GM12878 (cell line): Measurements from ENCODE around the gene UVSSA. TPM values are rescaled to one million over a fixed set of nuclear protein-coding genes. Genes with fewer than 3 reads are reported as not detected.

Experiments
- ATAC-seq: fragments of 200-7000 bp; cut with Tn5 transposase; 3 replicates; pipeline ENCODE4 v1.9.1; 2020; ENCODE audit warnings: mild to moderate bottlenecking, moderate library complexity
- BruUV-seq: library from RNA; stranded (reverse); fragments of 400-500 nt; replicated peaks from 2 replicates; lab custom pipeline; 2021; lab: Mats Ljungman, UMichigan
- CTCF ChIA-PET: fragments of 300-600 bp; sonication (Branson Sonifier 250); formaldehyde crosslinking; extraction: SDS; loops from one replicate; lab custom pipeline; 2021; ENCODE audit warnings: inconsistent platforms; lab: Yijun Ruan, JAX
- POLR2A ChIA-PET: fragments of 350-600 bp; formaldehyde crosslinking; extraction: SDS; loops from one replicate; lab custom pipeline; 2021; ENCODE audit warnings: inconsistent platforms; lab: Charles Lee
- RAD21 ChIA-PET: fragments of 300-600 bp; sonication (Branson Sonifier 250); formaldehyde crosslinking; loops from one replicate; lab custom pipeline; 2023; ENCODE audit warnings: antibody characterized with exemption; ENCODE audit not compliant: unreplicated experiment; lab: Charles Lee
- SMC1A ChIA-PET: fragments of 300-600 bp; sonication (Branson Sonifier 250); formaldehyde crosslinking; loops from one replicate; lab custom pipeline; 2023; ENCODE audit not compliant: unreplicated experiment, uncharacterized antibody; lab: Charles Lee
- DNase-seq: peaks from one replicate; pipeline ENCODE4 v3.0.0-alpha.2; 2011; ENCODE audit warnings: low read depth, low spot score
- FAIRE-seq: peaks from 3 replicates; lab custom pipeline; 2011; peaks lifted over from hg19 to GRCh38; lab: Jason Lieb, UNC
- H2AFZ ChIP-seq: 2 replicates; pipeline ENCODE4 v1.6.0; 2011; ENCODE audit warnings: low read depth, low read length, control low read depth; ENCODE audit not compliant: control insufficient read depth
- H3K27ac ChIP-seq: 2 replicates; pipeline ENCODE4 v1.5.1; 2011; ENCODE audit warnings: control low read depth; ENCODE audit not compliant: control insufficient read depth, insufficient read depth
- H3K27me3 ChIP-seq, 2 experiments: replicated peaks in 1 of 2; 2 replicates each; pipeline versions ENCODE4 v1.6.0 to v1.6.1; 2011; ENCODE audit warnings: low read length in 1 of 2; ENCODE audit not compliant: control insufficient read depth in 2 of 2, insufficient read depth in 2 of 2
- H3K36me3 ChIP-seq, 2 experiments: 2 replicates each; pipeline ENCODE4 v1.5.1; 2011; ENCODE audit warnings: low read length in 1 of 2; ENCODE audit not compliant: control insufficient read depth in 2 of 2, insufficient read depth in 2 of 2
- H3K4me1 ChIP-seq: 2 replicates; pipeline ENCODE4 v1.6.1; 2011; ENCODE audit warnings: mild to moderate bottlenecking, low read length, moderate library complexity, mixed read lengths; ENCODE audit not compliant: control insufficient read depth, insufficient read depth
- H3K4me2 ChIP-seq: 2 replicates; pipeline ENCODE4 v1.6.0; 2011; ENCODE audit warnings: control low read depth; ENCODE audit not compliant: control insufficient read depth, insufficient read depth
- H3K4me3 ChIP-seq: fragments of 200-600 bp; sonication (generic); 2 replicates; pipeline ENCODE4 v1.5.1; 2016
- H3K79me2 ChIP-seq: 2 replicates; pipeline ENCODE4 v1.6.0; 2011; ENCODE audit warnings: low read length; ENCODE audit not compliant: control insufficient read depth, insufficient read depth
- H3K9ac ChIP-seq: 2 replicates; pipeline ENCODE4 v1.8.0; 2011; ENCODE audit warnings: low read length, control low read depth, mixed read lengths; ENCODE audit not compliant: control insufficient read depth, insufficient read depth
- H3K9me3 ChIP-seq: replicated peaks from 3 replicates; pipeline ENCODE4 v1.5.1; 2011; ENCODE audit warnings: mild to moderate bottlenecking, low read length; ENCODE audit not compliant: control insufficient read depth, insufficient read depth
- H4K20me1 ChIP-seq: 2 replicates; pipeline ENCODE4 v1.6.0; 2011; ENCODE audit not compliant: control insufficient read depth, insufficient read depth
- BRCA1 ChIP-seq: IDR thresholded peaks from 2 replicates; pipeline ENCODE4 v1.6.1; 2011; ENCODE audit warnings: low read depth, low read length, improper control_type of control experiment
- CHD2 ChIP-seq: IDR thresholded peaks from 2 replicates; pipeline ENCODE4 v1.6.1; 2011; ENCODE audit warnings: low read depth, low read length, improper control_type of control experiment, borderline replicate concordance
- CTCF ChIP-seq, 3 experiments: IDR thresholded peaks in 2 of 3; conservative IDR thresholded peaks in 1 of 3; 2 replicates each; pipeline ENCODE4 v1.5.1; 2011; ENCODE audit warnings: low read depth in 3 of 3, low read length in 3 of 3, mild to moderate bottlenecking in 3 of 3, control low read depth in 2 of 3, moderate library complexity in 2 of 3, inconsistent platforms in 1 of 3, mixed read lengths in 1 of 3; ENCODE audit not compliant: control insufficient read depth in 2 of 3, insufficient read depth in 1 of 3; ENCODE audit errors: extremely low read depth in 1 of 3
- DPF2 ChIP-seq: fragments of 450-650 bp; IDR thresholded peaks from 2 replicates; pipeline ENCODE4 v1.6.1; 2017; ENCODE audit warnings: mild to moderate bottlenecking
- E2F4 ChIP-seq: IDR thresholded peaks from 2 replicates; pipeline ENCODE4 v1.6.1; 2012; ENCODE audit warnings: low read depth, low read length, improper control_type of control experiment
- IRF5 ChIP-seq: fragments of 450-650 bp; IDR thresholded peaks from 2 replicates; pipeline ENCODE4 v1.6.1; 2017; ENCODE audit warnings: borderline replicate concordance
- NKRF ChIP-seq: fragments of 450-650 bp; conservative IDR thresholded peaks from 2 replicates; pipeline ENCODE4 v1.6.1; 2017; ENCODE audit warnings: mild to moderate bottlenecking, moderate library complexity
- NRF1 ChIP-seq: conservative IDR thresholded peaks from 2 replicates; pipeline ENCODE4 v1.6.1; 2011; ENCODE audit warnings: mild to moderate bottlenecking, low read depth, low read length, improper control_type of control experiment
- PKNOX1 ChIP-seq: fragments of 450-650 bp; IDR thresholded peaks from 2 replicates; pipeline ENCODE4 v1.6.1; 2016; ENCODE audit warnings: mild to moderate bottlenecking
- SREBF2 ChIP-seq: IDR thresholded peaks from 2 replicates; pipeline ENCODE4 v1.6.1; 2012; ENCODE audit warnings: mild to moderate bottlenecking, low read length
- SUZ12 ChIP-seq: fragments of 200-600 bp; sonication (generic); IDR thresholded peaks from one replicate; pipeline ENCODE4 v1.6.1; 2018; ENCODE audit warnings: antibody characterized with exemption, mild to moderate bottlenecking; ENCODE audit not compliant: unreplicated experiment
- USF1 ChIP-seq: IDR thresholded peaks from 2 replicates; pipeline ENCODE4 v1.6.1; 2011; ENCODE audit warnings: borderline replicate concordance, low read depth, mild to moderate bottlenecking, moderate library complexity, mixed read lengths, low read length; ENCODE audit not compliant: insufficient read depth; ENCODE audit errors: extremely low read length
- ZNF274 ChIP-seq: IDR thresholded peaks from one replicate; pipeline ENCODE4 v1.8.0; 2011; ENCODE audit not compliant: insufficient read length, insufficient read depth
- WGBS: methylation state at CpG from one replicate; pipeline ENCODE4 v1.1.6; 2016; ENCODE audit warnings: low lambda C conversion rate; ENCODE audit not compliant: insufficient replicate concordance, insufficient coverage; ENCODE audit errors: missing lambda C conversion rate; 5-methylcytosine and 5-hydroxymethylcytosine counted together
- in situ Hi-C: fragments of 300-500 bp; cut with MboI; formaldehyde crosslinking; loops from 9 replicates; pipeline ENCODE4 v1.14.3; 2018; ENCODE audit warnings: mixed read lengths
- intact Hi-C: fragments of 100-400 bp; cut with micrococcal nuclease; formaldehyde crosslinking; loops from one replicate; pipeline ENCODE4 v1.14.2; 2022; ENCODE audit not compliant: unreplicated experiment
- polyA plus RNA-seq, 11 experiments: library from polyadenylated mRNA; depleted of rRNA in 4 of 11; unstranded in 6 of 11; stranded (reverse) in 5 of 11; fragments of >200 nt; fragmentation: Nextera tagmentation in 4 of 11; fragmentation: Illumina TruSeq in 1 of 11; extraction: Ambion mirVana in 4 of 11; extraction: Trizol in 1 of 11; gene quantifications; 1 replicate in 1 of 11; 2 replicates in 10 of 11; pipeline versions ENCODE4 v1.2.1 to v1.2.3, GENCODE V29; 2011 to 2016; ENCODE audit warnings: inconsistent platforms in 2 of 11, missing spikeins in 2 of 11, low read depth in 1 of 11
- total RNA-seq, 4 experiments: library from RNA; depleted of rRNA in 3 of 4; stranded (reverse); fragments of >200 nt in 3 of 4; fragmentation: Illumina TruSeq in 1 of 4; extraction: Trizol in 1 of 4; gene quantifications; 2 replicates each; pipeline versions ENCODE4 v1.2.1 to v1.2.3, GENCODE V29; 2013 to 2021

The UVSSA gene
- total and polyA plus RNA-seq, 10 of the 15 experiments (the other 5 are each of a cell fraction or from before 2014, with no cell fraction given) = 0.34 to 16.8 (median 3.6) TPM

GRCh38 chr4:1395941-1396805 is 49.2 kb downstream of the UVSSA start:
- Histone ChIP-seq H3K27ac (no peak overlapping the region), H3K4me3 (no peak overlapping the region), H3K9me3 (peaks cover 15% of the 10 kb centered on the region), H3K9ac (no peak overlapping the region), H2AFZ (no peak overlapping the region), H3K36me3 (no peaks in the 10 kb centered on the region; a peak in 1 of 4 replicates), H3K79me2 (no peaks in the 10 kb centered on the region), H3K4me1 (no peaks in the 10 kb centered on the region), H3K27me3 (no peaks in the 10 kb centered on the region), H4K20me1 (no peaks in the 10 kb centered on the region), H3K4me2 (no peak overlapping the region)
- BruUV-seq = no TSS peak
- ChIA-PET POLR2A (no interaction called here), RAD21 (no interaction called here), SMC1A (no interaction called here), CTCF (no interaction called here)
- ATAC-seq = no peak
- no peak for DNase-seq
- intact Hi-C loops (no loop called here), in situ Hi-C loops (no loop called here)
- 50% methylated on average over 13 of the region's 13 CpGs for WGBS
- no peak for FAIRE-seq
- TF ChIP-seq NRF1 = no peak
- no peak for TF ChIP-seq PKNOX1
- TF ChIP-seq IRF5 = no peak
- no peak for TF ChIP-seq SREBF2
- no peak for TF ChIP-seq USF1
- no peak for TF ChIP-seq ZNF274
- no peak for TF ChIP-seq E2F4
- TF ChIP-seq SUZ12 = no peak
- no peak for TF ChIP-seq CTCF (IDR thresholded peaks at IDR 0.05 in 2 of 3, conservative IDR thresholded peaks at IDR 0.05 in 1 of 3; ENCODE audit: control insufficient read depth in 2 of 3, extremely low read depth in 1 of 3, insufficient read depth in 1 of 3, low read depth in 3 of 3, low read length in 3 of 3)
- TF ChIP-seq DPF2 = no peak
- no peak for TF ChIP-seq BRCA1
- TF ChIP-seq CHD2 = no peak
- no peak for TF ChIP-seq NKRF
